Upper lobe of left lung (tissue), 4 donors: ENCODE measurements around the gene ATP5MC3.

Experiments used
- EP300 ChIP-seq, 4 donors: sonication (generic); formaldehyde crosslinking; IDR thresholded peaks; one replicate each; pipeline ENCODE4 v1.5.1; 2017; ENCODE audit warnings: antibody characterized with exemption in 4 of 4, control low read depth in 2 of 4
- POLR2A ChIP-seq, 4 donors: fragments of 450-650 bp; IDR thresholded peaks; one replicate each; pipeline ENCODE4 v1.5.1; 2016 to 2017; ENCODE audit warnings: antibody characterized with exemption in 4 of 4, mild to moderate bottlenecking in 2 of 4
- TF ChIP-seq, protein P1 (sequence below), 6 experiments: fragments of 450-650 bp in 4 of 6; fragments of 200-600 bp in 2 of 6; sonication (generic) in 2 of 6; IDR thresholded peaks; one replicate each; pipeline ENCODE4 v1.5.1; 2016 to 2019; ENCODE audit warnings: antibody characterized with exemption in 6 of 6

DNA sequence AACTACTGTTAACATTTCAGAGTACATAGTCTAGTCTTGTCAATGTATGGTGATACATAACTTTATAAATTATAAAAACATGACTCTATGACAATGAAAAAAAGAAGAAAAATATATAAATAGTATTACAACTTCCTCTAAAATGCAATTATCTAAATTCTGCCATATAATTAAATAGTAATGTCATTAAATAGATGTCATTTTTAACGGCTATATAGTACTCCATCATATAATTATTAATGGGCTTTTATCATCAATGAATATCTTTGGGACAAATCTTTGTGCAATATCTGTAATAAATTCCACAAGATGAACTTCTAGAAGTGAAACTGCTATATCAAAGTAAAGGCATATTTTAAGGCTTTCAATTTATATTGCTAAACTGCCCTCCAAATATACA, 38.3 kb downstream of the ATP5MC3 start:
- TF ChIP-seq EP300 (IDR thresholded peaks at IDR 0.05) (no peak), POLR2A (IDR thresholded peaks at IDR 0.05) (no peak)
- TF ChIP-seq, protein P1, sequence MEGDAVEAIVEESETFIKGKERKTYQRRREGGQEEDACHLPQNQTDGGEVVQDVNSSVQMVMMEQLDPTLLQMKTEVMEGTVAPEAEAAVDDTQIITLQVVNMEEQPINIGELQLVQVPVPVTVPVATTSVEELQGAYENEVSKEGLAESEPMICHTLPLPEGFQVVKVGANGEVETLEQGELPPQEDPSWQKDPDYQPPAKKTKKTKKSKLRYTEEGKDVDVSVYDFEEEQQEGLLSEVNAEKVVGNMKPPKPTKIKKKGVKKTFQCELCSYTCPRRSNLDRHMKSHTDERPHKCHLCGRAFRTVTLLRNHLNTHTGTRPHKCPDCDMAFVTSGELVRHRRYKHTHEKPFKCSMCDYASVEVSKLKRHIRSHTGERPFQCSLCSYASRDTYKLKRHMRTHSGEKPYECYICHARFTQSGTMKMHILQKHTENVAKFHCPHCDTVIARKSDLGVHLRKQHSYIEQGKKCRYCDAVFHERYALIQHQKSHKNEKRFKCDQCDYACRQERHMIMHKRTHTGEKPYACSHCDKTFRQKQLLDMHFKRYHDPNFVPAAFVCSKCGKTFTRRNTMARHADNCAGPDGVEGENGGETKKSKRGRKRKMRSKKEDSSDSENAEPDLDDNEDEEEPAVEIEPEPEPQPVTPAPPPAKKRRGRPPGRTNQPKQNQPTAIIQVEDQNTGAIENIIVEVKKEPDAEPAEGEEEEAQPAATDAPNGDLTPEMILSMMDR (IDR thresholded peaks at IDR 0.05), result no peak
